ENCODE data around the gene C5orf58. TPM values are rescaled to one million over a fixed set of nuclear protein-coding genes. Genes with fewer than 3 reads are reported as not detected.

The C5orf58 gene
- total RNA-seq, 1 donor from 2014 or later: not detected

DNA sequence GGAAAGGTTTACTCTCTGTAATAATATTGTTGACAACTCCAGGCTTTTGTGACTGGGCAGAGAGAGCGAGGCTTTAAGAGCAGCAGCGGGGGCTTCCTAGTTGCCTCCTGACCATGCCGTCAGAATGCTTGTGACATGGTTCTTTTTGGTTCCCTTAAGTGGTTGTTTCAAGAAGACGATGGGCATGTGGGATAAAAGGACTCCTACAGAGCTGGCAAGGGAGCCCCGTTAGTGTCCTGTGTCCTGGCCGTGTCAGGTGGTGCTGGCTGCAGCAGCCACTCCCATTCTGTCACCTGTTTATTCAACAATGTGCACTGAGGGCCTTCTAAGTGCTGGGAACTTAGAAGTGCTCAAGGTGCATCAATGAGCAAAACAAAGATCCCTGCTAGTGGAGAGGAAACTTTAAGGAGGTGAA lies 45.1 kb downstream of the C5orf58 start:
- intact Hi-C loops (cut with micrococcal nuclease): loop anchor here (1.0 to 5.0 kb wide), 6 partner anchors 9 to 1109 kb away; partner anchors contain the start of genes LCP2 and NPM1

- intact Hi-C loops (cut with micrococcal nuclease): loop anchor here (1.0 to 5.0 kb wide), 6 partner anchors 8 to 1108 kb away; partner anchors contain the start of genes LCP2 and NPM1
Measured at GRCh38 chr5:170278611-170279458, 46.0 kb downstream of the C5orf58 start.

DNA sequence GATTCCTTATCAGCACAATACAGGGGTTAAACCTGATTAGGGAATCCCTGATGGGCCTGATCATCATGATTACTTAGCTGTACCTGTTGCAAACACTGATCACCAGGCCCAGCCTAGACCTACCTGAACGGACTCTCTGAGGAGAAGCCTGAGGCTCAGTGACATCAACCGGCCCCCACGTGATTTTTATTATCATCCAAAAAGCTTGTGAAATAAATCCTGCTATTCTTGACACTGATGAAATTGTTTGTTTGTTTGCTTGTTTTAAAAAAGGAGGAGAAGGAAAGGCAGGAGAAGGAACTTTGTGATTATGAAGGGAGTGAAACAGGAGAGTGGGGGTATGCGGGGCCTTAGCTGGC lies 46.7 kb downstream of the C5orf58 start:
- intact Hi-C loops (cut with micrococcal nuclease): loop anchor here (2.0 to 5.0 kb wide), 2 partner anchors 17 to 1108 kb away; partner anchors contain the start of gene NPM1

GRCh38 chr5:170280011-170280493 lies 47.3 kb downstream of the C5orf58 start:
- intact Hi-C loops (cut with micrococcal nuclease): no loop called here

GRCh38 chr5:170283296-170283695 lies 50.5 kb downstream of the C5orf58 start:
- intact Hi-C loops (cut with micrococcal nuclease): no loop called here

DNA sequence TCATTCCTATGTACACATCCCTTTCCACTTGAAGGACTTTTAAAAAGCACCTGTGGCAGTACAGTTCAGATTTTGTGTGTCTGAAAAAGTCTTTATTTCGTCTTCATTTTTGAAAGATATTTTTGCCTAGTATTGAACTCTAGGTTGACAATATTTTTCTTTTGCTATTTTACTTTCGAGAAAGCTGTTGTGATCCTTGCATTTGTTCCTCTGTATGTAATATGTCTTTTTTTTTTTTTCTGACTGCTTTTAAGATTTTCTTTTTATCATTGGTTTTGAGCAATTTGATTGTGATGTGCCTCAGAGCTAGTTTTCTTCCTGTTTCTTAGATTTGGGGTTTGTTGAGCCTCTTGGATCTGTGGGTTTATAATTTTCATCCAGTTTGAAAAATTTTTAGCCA lies 51.4 kb downstream of the C5orf58 start:
- intact Hi-C loops (cut with micrococcal nuclease): no loop called here

DNA sequence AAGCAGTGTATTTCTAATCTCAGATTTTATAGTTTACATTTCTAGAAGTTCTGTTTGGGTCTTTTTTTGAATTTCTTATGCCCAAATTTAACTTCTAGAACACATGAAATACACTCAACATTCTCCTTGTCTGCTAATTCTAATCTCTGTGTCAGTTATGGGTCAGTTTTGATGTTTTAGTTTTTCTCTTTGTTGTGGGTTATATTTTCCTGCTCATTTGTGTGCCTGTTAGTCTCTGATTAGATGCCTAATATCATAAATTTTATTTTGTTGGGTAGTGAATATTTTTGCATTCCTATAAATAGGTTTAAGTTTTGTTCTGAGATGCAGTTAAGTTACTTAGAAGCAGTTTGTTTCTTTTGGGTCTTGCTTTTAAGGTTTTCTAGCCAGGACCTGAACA lies 52.4 kb downstream of the C5orf58 start:
- intact Hi-C loops (cut with micrococcal nuclease): no loop called here

DNA sequence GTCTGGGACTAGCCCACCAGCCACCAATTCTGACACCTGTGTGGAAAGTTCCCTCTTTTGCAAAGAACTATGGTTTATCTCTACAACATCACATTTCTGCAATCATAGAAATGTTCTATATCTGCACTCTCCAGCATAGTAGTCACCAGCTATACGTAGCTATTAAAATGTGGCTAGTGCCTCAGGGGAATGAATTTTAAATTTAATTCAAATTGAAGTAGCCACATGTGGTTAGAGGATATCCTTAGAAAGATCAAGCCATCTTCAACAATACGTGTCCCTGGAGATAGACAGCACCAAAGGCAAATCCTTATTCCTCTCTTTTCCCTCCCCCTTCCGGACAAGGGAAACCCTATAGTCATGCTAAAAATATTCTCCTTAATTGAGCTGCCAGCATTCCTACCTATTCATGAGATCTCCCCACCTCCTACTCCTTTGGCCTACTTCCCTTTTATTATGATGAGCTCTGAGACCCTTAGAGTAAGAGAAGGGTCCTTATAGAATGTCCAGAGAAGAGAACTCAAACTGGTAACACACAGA lies 53.7 kb downstream of the C5orf58 start:
- intact Hi-C loops (cut with micrococcal nuclease): no loop called here

GRCh38 chr5:170287532-170287931 lies 54.7 kb downstream of the C5orf58 start:
- intact Hi-C loops (cut with micrococcal nuclease): loop anchor here (1.0 kb wide), 1 partner anchor 9 kb away; no protein-coding TSS in a partner anchor

DNA sequence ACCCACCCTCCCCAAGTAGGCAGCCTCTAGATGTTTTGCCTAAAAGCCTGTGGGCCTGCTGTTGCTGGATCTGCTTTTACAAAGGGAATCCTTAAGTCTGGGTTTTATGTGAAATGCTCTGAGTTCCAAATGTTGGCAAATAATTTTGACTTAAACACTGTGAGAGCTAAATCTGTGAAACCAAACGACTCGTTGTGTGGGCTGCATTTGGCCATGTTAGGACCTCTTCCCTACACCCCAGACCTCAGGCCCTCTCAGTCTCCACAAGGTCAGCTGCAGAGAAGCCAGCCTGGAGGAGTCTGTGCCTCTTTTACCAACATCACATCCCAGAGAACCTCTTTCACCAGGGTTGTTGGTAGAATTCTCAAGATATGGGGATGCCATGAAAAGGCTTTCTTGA lies 55.4 kb downstream of the C5orf58 start:
- intact Hi-C loops (cut with micrococcal nuclease): no loop called here

- intact Hi-C loops (cut with micrococcal nuclease): no loop called here
Measured at GRCh38 chr5:170288551-170288950, 55.8 kb downstream of the C5orf58 start.

DNA sequence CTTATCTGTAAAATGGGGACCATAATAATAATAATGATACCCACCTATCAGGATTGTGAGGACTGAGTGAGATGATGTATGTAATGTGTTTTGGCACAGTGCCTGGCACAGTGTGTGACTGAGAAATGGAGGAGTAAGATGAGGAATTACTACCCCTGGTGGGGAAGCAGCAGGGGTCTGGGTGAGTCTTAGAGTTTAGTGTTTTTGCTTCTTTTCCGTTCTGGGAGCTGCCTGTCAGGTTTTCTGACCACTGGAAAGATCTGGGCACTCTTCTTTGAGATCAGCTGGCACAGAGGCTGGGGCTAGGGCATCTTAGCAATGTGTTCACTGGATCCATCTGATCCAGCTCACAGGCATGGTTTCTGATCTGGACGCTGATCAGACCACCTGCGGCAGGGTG lies 56.3 kb downstream of the C5orf58 start:
- intact Hi-C loops (cut with micrococcal nuclease): no loop called here

DNA sequence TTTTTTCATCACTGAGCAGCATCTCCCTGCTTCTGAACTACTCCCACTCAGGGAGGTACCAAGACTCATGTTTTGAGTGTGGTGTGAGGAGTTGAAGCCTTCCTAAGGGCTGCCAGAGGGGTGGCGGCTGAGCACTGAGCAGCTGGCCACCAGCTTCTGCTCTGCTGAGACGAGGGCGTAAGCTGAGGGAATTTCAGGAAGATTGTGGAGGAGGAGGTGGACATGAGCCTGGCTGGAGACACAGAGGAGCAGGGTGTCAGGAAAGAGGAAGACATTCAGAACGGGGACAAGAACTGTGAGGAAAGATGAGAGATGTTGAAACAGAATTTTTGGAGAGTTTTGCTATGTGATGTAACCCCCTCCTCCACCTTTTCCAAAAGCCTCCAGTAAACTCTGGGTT lies 57.0 kb downstream of the C5orf58 start:
- intact Hi-C loops (cut with micrococcal nuclease): no loop called here

GRCh38 chr5:170290498-170290897 lies 57.7 kb downstream of the C5orf58 start:
- intact Hi-C loops (cut with micrococcal nuclease): no loop called here

GRCh38 chr5:170292179-170293104 lies 59.7 kb downstream of the C5orf58 start:
- intact Hi-C loops (cut with micrococcal nuclease): loop anchor here (1.0 kb wide), 1 partner anchor 25 kb away; no protein-coding TSS in a partner anchor

DNA sequence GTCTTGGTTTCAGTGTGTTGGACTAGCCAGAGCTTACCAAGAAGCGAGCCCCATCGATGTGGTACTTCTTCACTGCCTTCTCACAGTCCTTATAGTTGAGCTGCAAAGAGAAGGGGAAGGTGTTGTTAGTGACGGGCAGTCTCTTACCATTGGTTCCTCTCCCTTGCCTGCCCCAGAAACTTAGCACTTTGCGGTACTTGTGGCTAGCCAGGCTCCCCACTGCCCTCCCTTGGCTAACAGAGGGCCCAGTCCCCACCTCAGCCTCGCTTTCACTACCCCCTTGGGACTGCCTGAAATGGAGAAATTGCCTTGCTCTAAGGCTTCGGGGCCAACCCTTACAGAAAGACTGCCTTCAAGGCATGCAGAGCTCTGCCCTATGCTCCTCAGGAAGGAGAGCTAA lies 60.5 kb downstream of the C5orf58 start:
- intact Hi-C loops (cut with micrococcal nuclease): loop anchor here (1.0 kb wide), 1 partner anchor 26 kb away; no protein-coding TSS in a partner anchor

DNA sequence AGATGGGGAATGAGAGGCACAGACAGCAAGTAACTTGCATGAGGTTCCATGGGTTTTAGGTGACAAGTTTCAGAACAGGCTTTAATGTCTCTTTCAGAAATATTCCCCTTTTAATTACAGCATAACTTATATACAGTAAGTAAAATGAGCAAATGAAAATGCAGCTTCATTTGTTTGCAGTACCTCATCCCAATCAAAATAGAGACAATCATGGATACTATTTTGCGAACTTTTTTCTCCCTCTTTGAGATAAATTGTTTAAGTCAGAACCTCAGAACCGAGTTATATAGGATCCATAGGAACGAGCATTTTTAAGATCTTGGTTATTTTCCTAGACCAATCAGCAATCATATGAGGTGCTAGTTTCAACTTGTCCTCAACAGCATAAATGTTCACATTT lies 61.3 kb downstream of the C5orf58 start:
- intact Hi-C loops (cut with micrococcal nuclease): no loop called here

GRCh38 chr5:170294556-170294955 lies 61.8 kb downstream of the C5orf58 start:
- intact Hi-C loops (cut with micrococcal nuclease): no loop called here
